ENCODE measurements around the gene SRL.

SRL gene

GRCh38 chr16:4140652-4141051, 101.2 kb downstream of the SRL start:
- H3K36me3 ChIP-seq (replicated peaks in 1 of 2; ENCODE audit: control insufficient read depth in 2 of 2, insufficient read depth in 2 of 2, low read length in 2 of 2), result no peaks in the 10 kb centered on the region
- DNase-seq (ENCODE audit: low spot score), result no peak
- no peak overlapping the region for H3K23ac ChIP-seq (ENCODE audit: low read depth, low read length, poor library complexity)
- H4K8ac ChIP-seq (ENCODE audit: low read depth, low read length), result no peak overlapping the region
- peaks cover 3 to 11% of the 10 kb centered on the region in 2 donors for H3K9me3 ChIP-seq (replicated peaks in 1 of 2; ENCODE audit: control insufficient read depth in 2 of 2, insufficient read depth in 1 of 2, low read depth in 1 of 2, low read length in 2 of 2)
- no peak overlapping the region for H4K91ac ChIP-seq (ENCODE audit: low read depth, low read length, poor library complexity)
- H2BK5ac ChIP-seq (ENCODE audit: low read length), result no peak overlapping the region
- WGBS, 2 donors (ENCODE audit: extremely low coverage in 2 of 2, insufficient read length in 2 of 2, insufficient replicate concordance in 1 of 2), result no CpG with 5 or more reads among the region's 3 CpGs
- H3K4ac ChIP-seq (ENCODE audit: low read length), result no peak overlapping the region
- no peak overlapping the region for H2BK15ac ChIP-seq (ENCODE audit: low read length)
- H3K27ac ChIP-seq (replicated peaks; ENCODE audit: low read length), result no peak overlapping the region
- peaks cover 0 to 3% (median 0%) of the 10 kb centered on the region in 3 experiments for H3K27me3 ChIP-seq (ENCODE audit: control insufficient read depth in 3 of 3, insufficient read depth in 3 of 3, low read depth in 1 of 3, low read length in 3 of 3)
- peak overlapping the region; percentile 69 for H2AFZ ChIP-seq (ENCODE audit: low read length)
- H3K4me2 ChIP-seq (ENCODE audit: insufficient read depth, low read length, poor library complexity, severe bottlenecking), result no peak overlapping the region
- H3K14ac ChIP-seq (ENCODE audit: low read length), result no peak overlapping the region
- H2BK120ac ChIP-seq (ENCODE audit: low read depth, low read length), result no peak overlapping the region
- no peaks in the 10 kb centered on the region for H3K79me1 ChIP-seq (ENCODE audit: low read depth, low read length)
- no peak overlapping the region for H3K18ac ChIP-seq (ENCODE audit: low read length)
- no peak overlapping the region for H3K9ac ChIP-seq (ENCODE audit: low read depth, low read length, poor library complexity)
- H2AK5ac ChIP-seq (ENCODE audit: low read depth, low read length), result no peak overlapping the region
- no peak overlapping the region for H3K4me3 ChIP-seq (ENCODE audit: low read length in 2 of 2)
- H2BK12ac ChIP-seq (ENCODE audit: low read length), result no peak overlapping the region
- peaks cover 0 to 8% of the 10 kb centered on the region in 2 donors for H3K4me1 ChIP-seq (ENCODE audit: control insufficient read depth in 2 of 2, insufficient read depth in 1 of 2, low read depth in 1 of 2, low read length in 2 of 2)

GRCh38 chr16:4139968-4140367, 101.9 kb downstream of the SRL start:
- H3K4me1 ChIP-seq (ENCODE audit: control insufficient read depth in 2 of 2, insufficient read depth in 1 of 2, low read depth in 1 of 2, low read length in 2 of 2), result peaks cover 0 to 8% of the 10 kb centered on the region in 2 donors
- no peak overlapping the region for H3K9ac ChIP-seq (ENCODE audit: low read depth, low read length, poor library complexity)
- no peak overlapping the region for H2BK5ac ChIP-seq (ENCODE audit: low read length)
- H3K18ac ChIP-seq (ENCODE audit: low read length), result no peak overlapping the region
- peaks cover 0 to 3% (median 0%) of the 10 kb centered on the region in 3 experiments for H3K27me3 ChIP-seq (ENCODE audit: control insufficient read depth in 3 of 3, insufficient read depth in 3 of 3, low read depth in 1 of 3, low read length in 3 of 3)
- no peak overlapping the region for H3K4me2 ChIP-seq (ENCODE audit: insufficient read depth, low read length, poor library complexity, severe bottlenecking)
- H3K14ac ChIP-seq (ENCODE audit: low read length), result no peak overlapping the region
- no peak overlapping the region for H2AFZ ChIP-seq (ENCODE audit: low read length)
- no peak overlapping the region for H3K4ac ChIP-seq (ENCODE audit: low read length)
- no peak overlapping the region for H2BK15ac ChIP-seq (ENCODE audit: low read length)
- DNase-seq (ENCODE audit: low spot score), result no peak
- no peak overlapping the region for H2BK12ac ChIP-seq (ENCODE audit: low read length)
- H3K36me3 ChIP-seq (replicated peaks in 1 of 2; ENCODE audit: control insufficient read depth in 2 of 2, insufficient read depth in 2 of 2, low read length in 2 of 2), result no peaks in the 10 kb centered on the region
- no peak overlapping the region for H3K27ac ChIP-seq (replicated peaks; ENCODE audit: low read length)
- no peak overlapping the region for H3K23ac ChIP-seq (ENCODE audit: low read depth, low read length, poor library complexity)
- no peaks in the 10 kb centered on the region for H3K79me1 ChIP-seq (ENCODE audit: low read depth, low read length)
- H3K4me3 ChIP-seq (ENCODE audit: low read length in 2 of 2), result no peak overlapping the region
- peaks cover 3 to 11% of the 10 kb centered on the region in 2 donors for H3K9me3 ChIP-seq (replicated peaks in 1 of 2; ENCODE audit: control insufficient read depth in 2 of 2, insufficient read depth in 1 of 2, low read depth in 1 of 2, low read length in 2 of 2)
- H4K91ac ChIP-seq (ENCODE audit: low read depth, low read length, poor library complexity), result no peak overlapping the region
- H2AK5ac ChIP-seq (ENCODE audit: low read depth, low read length), result no peak overlapping the region
- no peak overlapping the region for H4K8ac ChIP-seq (ENCODE audit: low read depth, low read length)
- no peak overlapping the region for H2BK120ac ChIP-seq (ENCODE audit: low read depth, low read length)

All from neuronal stem cell (in vitro differentiated cells).